Activated CD4-positive, alpha-beta T cell treated with anti-CD3 and anti-CD28 coated beads, Interleukin-2, amount 10 ng/mL, durations not matched to agents 7 days and 5 days (primary cell): Measurements from ENCODE around the gene ALDH16A1. TPM values are rescaled to one million over a fixed set of nuclear protein-coding genes. Genes with fewer than 3 reads are reported as not detected.
A peak's percentile ranks its signal among the peaks of the same experiment; 100 is the strongest.

Experiments
- CTCF ChIA-PET: fragments of 350-600 bp; sonication (Branson Sonifier 250); formaldehyde crosslinking; loops from one replicate; lab custom pipeline; 2021; ENCODE audit warnings: antibody characterized with exemption; lab: Charles Lee
- POLR2A ChIA-PET: fragments of 350-600 bp; sonication (Branson Sonifier 250); formaldehyde crosslinking; loops from one replicate; lab custom pipeline; 2021; ENCODE audit warnings: antibody characterized with exemption; lab: Charles Lee
- DNase-seq: peaks from one replicate; pipeline ENCODE4 v3.0.0-alpha.2; 2020
- H3K27ac Mint-ChIP-seq: one replicate; pipeline ENCODE4 v1.8.0; 2021; ENCODE audit warnings: mild to moderate bottlenecking, moderate library complexity, mixed read lengths
- H3K27me3 Mint-ChIP-seq: one replicate; pipeline ENCODE4 v1.8.0; 2021; ENCODE audit warnings: mixed read lengths
- H3K36me3 Mint-ChIP-seq: one replicate; pipeline ENCODE4 v1.8.0; 2021; ENCODE audit warnings: low read depth, mixed read lengths
- H3K4me1 Mint-ChIP-seq: one replicate; pipeline ENCODE4 v1.8.0; 2021; ENCODE audit warnings: mixed read lengths
- H3K4me3 Mint-ChIP-seq: one replicate; pipeline ENCODE4 v1.8.0; 2021; ENCODE audit warnings: mild to moderate bottlenecking, moderate library complexity, mixed read lengths
- H3K9me3 Mint-ChIP-seq: one replicate; pipeline ENCODE4 v1.8.0; 2021; ENCODE audit warnings: mixed read lengths
- total RNA-seq, 2 experiments: library from RNA; stranded (reverse); gene quantifications; one replicate each; pipeline ENCODE4 v1.2.3, GENCODE V29; 2021

Gene ALDH16A1
- total RNA-seq, 2 experiments from 2014 or later: 49.2 to 60.4 TPM

DNA sequence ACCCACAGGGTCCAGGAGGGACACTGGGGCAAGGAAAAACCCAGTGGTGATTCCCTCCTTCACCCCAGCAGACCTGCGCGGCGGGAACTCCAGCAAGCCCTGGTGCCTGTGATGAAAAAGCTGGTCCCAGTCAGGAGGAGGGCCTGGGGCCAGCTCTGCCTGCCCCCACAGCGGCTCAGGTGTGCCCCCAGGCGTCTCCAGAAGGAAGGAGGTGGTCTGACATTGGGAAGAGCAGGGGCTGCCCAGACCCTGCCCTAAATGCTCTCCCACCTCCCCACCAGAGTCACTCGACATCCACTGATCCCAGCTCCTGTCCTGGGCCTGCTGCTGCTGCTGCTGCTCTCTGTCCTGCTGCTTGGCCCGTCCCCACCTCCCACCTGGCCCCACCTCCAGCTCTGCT lies 35.9 kb upstream of the ALDH16A1 start:
- peaks cover 29% of the 10 kb centered on the region for H3K4me1 Mint-ChIP-seq
- DNase-seq: no peak
- no peaks in the 10 kb centered on the region for H3K9me3 Mint-ChIP-seq
- H3K27me3 Mint-ChIP-seq: peaks cover 48% of the 10 kb centered on the region
- H3K4me3 Mint-ChIP-seq: no peak overlapping the region
- no peaks in the 10 kb centered on the region for H3K36me3 Mint-ChIP-seq
- ChIA-PET POLR2A (no interaction called here), CTCF (interaction anchor here (1.1 to 1.6 kb wide), 4 partner anchors 12 to 25 kb away, joined by 3 to 4 read pairs (median 4); no protein-coding TSS in a partner anchor)
- no peak overlapping the region for H3K27ac Mint-ChIP-seq

DNA sequence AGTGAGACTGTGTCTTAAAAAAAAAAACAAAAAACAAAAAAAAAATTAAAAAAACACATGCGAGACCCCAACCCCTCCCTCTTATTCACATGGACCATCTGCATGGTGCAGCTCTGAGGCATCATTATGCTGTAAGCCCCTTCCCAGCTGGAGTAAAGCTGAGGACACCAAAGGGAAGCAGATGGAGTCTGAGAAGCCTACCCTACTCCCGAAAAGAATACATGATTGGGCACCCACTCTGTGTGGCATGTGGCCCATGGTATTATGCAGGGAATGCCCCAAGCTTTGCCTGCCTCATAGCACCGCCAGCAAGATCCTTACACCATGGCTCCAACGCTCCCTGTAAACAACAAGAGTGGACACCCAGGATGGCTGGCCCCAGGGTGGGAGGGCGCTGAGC lies 34.5 kb upstream of the ALDH16A1 start:
- peaks cover 34% of the 10 kb centered on the region for H3K4me1 Mint-ChIP-seq
- no peak for DNase-seq
- H3K36me3 Mint-ChIP-seq: peaks cover 3% of the 10 kb centered on the region
- peaks cover 57% of the 10 kb centered on the region for H3K27me3 Mint-ChIP-seq
- H3K27ac Mint-ChIP-seq: no peak overlapping the region
- CTCF ChIA-PET: interaction anchor here (0.6 to 7.2 kb wide), 3 partner anchors 8 to 41 kb away, joined by 3 to 71 read pairs (median 4); no protein-coding TSS in a partner anchor
- H3K9me3 Mint-ChIP-seq: no peaks in the 10 kb centered on the region
- POLR2A ChIA-PET: no interaction called here
- H3K4me3 Mint-ChIP-seq: no peak overlapping the region

DNA sequence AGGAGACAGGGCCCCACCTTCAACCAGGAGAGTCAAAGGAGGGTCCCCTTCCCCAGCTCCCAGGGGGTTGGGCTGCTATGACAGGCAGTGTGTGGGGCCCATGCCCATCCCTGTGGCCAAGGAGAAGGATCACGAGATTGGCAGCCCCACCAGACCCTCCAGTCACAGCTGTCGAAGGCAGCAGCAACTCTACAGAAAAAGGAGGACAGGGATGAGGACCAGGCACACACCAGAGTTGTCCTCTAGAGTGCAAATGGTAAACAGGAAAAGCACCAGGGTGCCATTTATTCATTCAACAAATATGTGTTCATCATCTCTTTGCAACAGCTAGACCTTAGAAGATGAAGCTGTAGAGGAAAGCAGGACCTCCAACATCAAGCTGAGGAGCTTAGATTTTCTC lies 33.9 kb upstream of the ALDH16A1 start:
- Mint-ChIP-seq H3K9me3 (no peaks in the 10 kb centered on the region), H3K4me3 (no peak overlapping the region), H3K27ac (no peak overlapping the region), H3K27me3 (peaks cover 64% of the 10 kb centered on the region), H3K36me3 (peaks cover 3% of the 10 kb centered on the region), H3K4me1 (peaks cover 41% of the 10 kb centered on the region)
- CTCF ChIA-PET: interaction anchor here (0.7 to 7.2 kb wide), 4 partner anchors 9 to 363 kb away, joined by 3 to 71 read pairs (median 4); no protein-coding TSS in a partner anchor
- DNase-seq: no peak
- POLR2A ChIA-PET: no interaction called here

DNA sequence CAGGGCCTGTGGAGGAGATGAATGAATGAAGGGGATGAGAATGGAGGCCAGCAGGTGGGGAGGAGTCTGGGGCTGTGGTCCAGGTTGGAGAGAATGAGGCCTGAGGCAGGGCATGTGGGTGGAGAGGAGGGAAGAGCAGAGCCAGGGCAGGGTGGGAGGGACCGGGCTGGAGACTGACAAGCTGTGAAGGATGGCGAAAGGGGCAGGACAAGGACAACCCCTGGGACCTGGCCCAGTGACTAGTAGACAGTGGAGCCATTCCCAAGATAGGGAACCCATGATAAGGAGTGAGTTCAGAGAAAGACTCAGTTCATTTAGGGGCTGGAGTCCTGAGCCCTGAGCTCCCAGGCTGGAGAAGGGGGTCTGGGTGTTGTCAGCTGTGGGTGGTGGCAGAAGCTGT lies 32.8 kb upstream of the ALDH16A1 start:
- DNase-seq: no peak
- no peak overlapping the region for H3K4me3 Mint-ChIP-seq
- peaks cover 47% of the 10 kb centered on the region for H3K4me1 Mint-ChIP-seq
- H3K36me3 Mint-ChIP-seq: peaks cover 3% of the 10 kb centered on the region
- no peak overlapping the region for H3K27ac Mint-ChIP-seq
- ChIA-PET CTCF (interaction anchor here (0.8 to 7.2 kb wide), 5 partner anchors 10 to 47 kb away, joined by 3 to 71 read pairs (median 3); no protein-coding TSS in a partner anchor), POLR2A (interaction anchor here (0.6 kb wide), 1 partner anchor 132 kb away, joined by 4 read pairs; no protein-coding TSS in a partner anchor)
- no peaks in the 10 kb centered on the region for H3K9me3 Mint-ChIP-seq
- H3K27me3 Mint-ChIP-seq: peaks cover 72% of the 10 kb centered on the region

DNA sequence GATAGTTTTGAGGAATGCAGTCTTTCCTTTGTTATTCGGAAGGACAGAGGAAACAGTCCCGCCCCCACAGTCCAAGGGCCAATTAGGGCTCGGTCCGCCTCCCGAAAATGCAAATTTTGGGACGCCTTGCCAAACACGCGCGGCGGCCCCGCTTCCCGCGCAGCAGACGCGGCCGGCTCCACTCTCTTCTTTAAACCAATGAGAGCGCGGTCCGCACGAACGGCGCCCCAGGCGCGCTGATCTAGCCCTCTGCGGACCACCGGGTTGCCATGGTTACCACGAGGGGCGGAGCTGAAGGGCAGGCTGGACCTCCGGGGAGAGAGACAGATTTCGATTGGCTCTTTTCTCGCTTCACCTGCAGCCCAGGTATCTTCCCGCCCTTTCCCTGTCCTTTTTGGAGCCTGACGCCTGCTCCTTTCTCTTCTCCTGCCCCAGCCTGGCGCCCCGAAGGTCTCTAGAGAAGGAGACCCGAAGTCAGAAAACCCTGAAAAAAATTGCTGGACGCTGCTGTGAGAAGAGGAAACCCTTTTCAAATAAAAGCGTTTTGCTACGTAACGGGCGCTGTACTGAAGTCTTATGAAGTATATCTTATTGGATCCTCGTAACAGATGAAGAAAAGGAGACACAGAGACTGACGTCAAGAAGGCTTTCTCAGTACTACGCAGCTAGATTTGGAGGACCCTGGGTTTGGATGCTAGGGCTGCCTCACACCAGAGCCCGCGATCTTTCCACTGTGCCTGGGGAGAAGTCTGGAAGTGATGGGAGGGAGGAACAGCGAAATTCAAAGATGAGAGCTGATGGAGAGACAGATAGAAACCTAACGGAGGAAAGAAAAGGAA lies 31.8 kb upstream of the ALDH16A1 start:
- peaks cover 81% of the 10 kb centered on the region for H3K27me3 Mint-ChIP-seq
- peak overlapping the region; percentile 15 for H3K4me3 Mint-ChIP-seq
- no peaks in the 10 kb centered on the region for H3K9me3 Mint-ChIP-seq
- peak; percentile 55 for DNase-seq
- peak overlapping the region; percentile 81 for H3K27ac Mint-ChIP-seq
- H3K36me3 Mint-ChIP-seq: peaks cover 3% of the 10 kb centered on the region
- peaks cover 53% of the 10 kb centered on the region for H3K4me1 Mint-ChIP-seq
- POLR2A ChIA-PET: interaction anchor here (0.6 kb wide), 1 partner anchor 131 kb away, joined by 4 read pairs; no protein-coding TSS in a partner anchor
- CTCF ChIA-PET: interaction anchor here (0.6 to 7.2 kb wide), 7 partner anchors 11 to 970 kb away, joined by 3 to 71 read pairs (median 3); partner anchors contain the start of gene FLT3LG

DNA sequence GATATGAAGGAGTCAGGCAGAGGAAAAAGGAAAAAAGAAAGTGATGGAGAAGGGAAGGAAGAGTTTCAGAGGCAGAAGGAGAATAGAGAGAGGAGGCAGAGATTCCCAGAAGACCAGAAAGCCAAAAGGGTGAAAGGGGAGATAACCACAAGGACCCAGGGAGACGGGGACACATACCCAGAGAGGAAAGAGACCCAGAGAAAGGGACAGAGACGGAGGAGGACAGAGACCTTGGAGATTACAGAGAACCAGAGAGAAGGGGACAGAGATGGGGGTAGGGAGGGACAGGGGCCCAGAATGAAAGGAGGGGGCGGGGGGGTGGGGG lies 31.2 kb upstream of the ALDH16A1 start:
- no peak for DNase-seq
- ChIA-PET CTCF (interaction anchor here (0.9 to 7.2 kb wide), 5 partner anchors 12 to 52 kb away, joined by 3 to 71 read pairs (median 3); partner anchors contain the start of gene FLT3LG), POLR2A (no interaction called here)
- no peak overlapping the region for H3K27ac Mint-ChIP-seq
- H3K9me3 Mint-ChIP-seq: no peaks in the 10 kb centered on the region
- H3K4me3 Mint-ChIP-seq: no peak overlapping the region
- peaks cover 58% of the 10 kb centered on the region for H3K4me1 Mint-ChIP-seq
- peaks cover 3% of the 10 kb centered on the region for H3K36me3 Mint-ChIP-seq
- H3K27me3 Mint-ChIP-seq: peaks cover 87% of the 10 kb centered on the region

DNA sequence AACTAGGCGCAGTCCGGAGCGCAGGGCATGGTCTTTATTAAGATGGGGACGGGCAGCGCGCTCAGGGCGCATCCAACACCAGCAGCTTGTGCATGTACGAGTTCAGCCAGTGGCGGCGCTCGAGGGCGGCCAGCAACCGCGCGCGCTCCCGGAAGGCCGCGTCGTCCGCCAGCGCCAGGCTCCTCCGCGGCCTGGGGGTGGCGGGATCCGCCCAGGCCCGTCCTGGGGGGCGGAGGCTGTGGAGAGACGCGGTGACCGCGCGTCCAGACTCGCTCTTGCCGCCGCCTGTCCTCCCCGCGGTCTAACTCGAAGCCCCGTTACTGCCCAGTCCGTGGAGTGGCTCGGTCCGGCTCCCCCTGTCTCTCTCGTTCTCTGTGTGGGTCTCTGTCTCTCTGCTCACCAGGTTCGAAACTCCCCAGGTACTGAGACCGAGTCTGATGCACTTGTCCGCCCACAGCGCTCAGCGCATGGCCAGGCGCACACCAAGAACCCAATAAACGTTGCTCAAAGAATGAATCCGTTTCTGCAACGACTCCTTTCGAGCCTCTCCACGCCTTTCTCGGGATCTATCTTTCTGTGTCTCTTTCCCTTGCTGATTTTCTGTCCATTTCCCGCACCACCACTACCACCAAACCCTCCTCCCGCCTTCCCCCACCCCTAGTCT lies 30.5 kb upstream of the ALDH16A1 start:
- H3K4me1 Mint-ChIP-seq: peaks cover 64% of the 10 kb centered on the region
- peaks cover 89% of the 10 kb centered on the region for H3K27me3 Mint-ChIP-seq
- ChIA-PET POLR2A (no interaction called here), CTCF (interaction anchor here (0.9 to 7.2 kb wide), 5 partner anchors 12 to 51 kb away, joined by 3 to 71 read pairs (median 3); partner anchors contain the start of gene FLT3LG)
- peak overlapping the region; percentile 68 for H3K27ac Mint-ChIP-seq
- H3K4me3 Mint-ChIP-seq: peak overlapping the region; percentile 60
- no peaks in the 10 kb centered on the region for H3K9me3 Mint-ChIP-seq
- peak; percentile 67 for DNase-seq
- peaks cover 3% of the 10 kb centered on the region for H3K36me3 Mint-ChIP-seq

DNA sequence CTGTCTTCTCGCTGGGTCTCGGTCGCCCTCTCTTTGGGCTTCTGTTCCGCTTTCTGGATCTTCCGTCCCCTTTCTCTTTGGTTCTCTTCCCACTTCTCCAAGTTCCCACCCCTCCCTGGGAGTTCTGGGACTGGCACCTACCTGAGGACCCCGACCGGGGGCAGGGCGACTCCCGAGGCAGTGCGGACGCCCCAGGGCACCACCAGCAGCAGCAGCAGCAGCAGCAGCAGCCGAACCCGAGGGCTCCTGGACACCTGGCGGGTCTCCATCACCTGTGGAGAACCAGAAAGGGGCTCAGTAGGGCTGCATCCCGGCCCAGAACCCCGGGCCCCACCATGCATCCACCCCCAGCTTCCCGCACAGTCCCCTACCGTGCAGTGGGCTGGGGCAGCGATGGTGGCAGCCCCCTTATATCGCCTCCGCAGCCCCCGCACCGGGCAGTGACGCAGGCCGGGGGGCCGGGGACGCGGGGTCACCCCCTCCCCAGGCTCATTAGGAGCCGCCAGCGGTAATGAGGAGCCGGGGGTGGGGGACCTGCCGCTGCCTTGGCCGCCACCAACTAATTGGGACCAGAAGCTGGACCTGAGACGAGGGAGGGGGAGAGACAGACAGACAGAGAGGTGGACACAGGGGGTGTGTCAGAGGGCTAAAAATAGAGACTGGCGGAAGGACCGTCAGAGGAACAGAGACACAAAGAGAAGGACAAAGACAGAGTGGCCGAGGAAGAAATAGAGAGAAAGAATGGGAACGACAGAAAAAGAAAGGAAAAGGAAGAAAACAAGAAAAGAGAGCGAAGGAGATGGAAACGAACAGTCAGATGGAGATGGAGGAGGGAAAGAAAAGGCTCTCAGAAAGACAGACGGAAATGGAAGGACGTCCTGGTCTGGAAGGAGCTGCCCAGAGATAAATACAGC lies 29.7 kb upstream of the ALDH16A1 start, which contains the start of gene PTH2:
PTH2 (minus strand) TSS at position 371 of the 914 bp plus-strand sequence; CDS start at position 269, 102 bp downstream.
- peak within 1 kb of the TSS; percentile 68 for H3K27ac Mint-ChIP-seq
- no peaks in the 10 kb centered on the region for H3K9me3 Mint-ChIP-seq
- H3K4me1 Mint-ChIP-seq: peaks cover 69% of the 10 kb centered on the region

DNA sequence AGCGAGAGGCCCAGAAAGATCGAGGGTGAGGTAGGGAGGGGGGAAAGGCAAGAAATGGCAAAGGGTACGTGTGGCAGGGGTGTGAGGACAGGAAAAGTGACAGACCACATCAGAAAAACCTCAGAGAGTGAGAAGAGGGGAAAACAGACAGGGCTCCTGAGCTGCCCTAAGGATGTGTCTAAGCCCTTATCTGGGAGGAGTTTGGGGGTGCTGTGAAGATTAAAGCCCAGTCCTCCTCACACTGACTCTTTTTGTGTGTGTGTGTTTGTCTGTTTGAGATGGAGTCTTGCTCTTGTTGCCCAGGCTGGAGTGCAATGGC lies 29.1 kb upstream of the ALDH16A1 start:
- ChIA-PET CTCF (interaction anchor here (0.5 to 7.2 kb wide), 4 partner anchors 12 to 20 kb away, joined by 3 to 71 read pairs (median 4); no protein-coding TSS in a partner anchor), POLR2A (no interaction called here)
- Mint-ChIP-seq H3K9me3 (no peaks in the 10 kb centered on the region), H3K4me3 (peak overlapping the region; percentile 46), H3K27ac (no peak overlapping the region), H3K4me1 (peaks cover 74% of the 10 kb centered on the region), H3K27me3 (peaks cover 91% of the 10 kb centered on the region), H3K36me3 (peaks cover 4% of the 10 kb centered on the region)
- DNase-seq: peak; percentile 46

More for the DNA sequence above, 29.7 kb upstream of the ALDH16A1 start, which contains the start of gene PTH2:
- DNase-seq: no peak
- peaks cover 89% of the 10 kb centered on the region for H3K27me3 Mint-ChIP-seq
- peaks cover 3% of the 10 kb centered on the region for H3K36me3 Mint-ChIP-seq
- POLR2A ChIA-PET: no interaction called here
- CTCF ChIA-PET: interaction anchor here (1.0 to 7.2 kb wide), 2 partner anchors 13 kb away, joined by 3 to 71 read pairs; no protein-coding TSS in a partner anchor
- peak within 1 kb of the TSS; percentile 60 for H3K4me3 Mint-ChIP-seq

DNA sequence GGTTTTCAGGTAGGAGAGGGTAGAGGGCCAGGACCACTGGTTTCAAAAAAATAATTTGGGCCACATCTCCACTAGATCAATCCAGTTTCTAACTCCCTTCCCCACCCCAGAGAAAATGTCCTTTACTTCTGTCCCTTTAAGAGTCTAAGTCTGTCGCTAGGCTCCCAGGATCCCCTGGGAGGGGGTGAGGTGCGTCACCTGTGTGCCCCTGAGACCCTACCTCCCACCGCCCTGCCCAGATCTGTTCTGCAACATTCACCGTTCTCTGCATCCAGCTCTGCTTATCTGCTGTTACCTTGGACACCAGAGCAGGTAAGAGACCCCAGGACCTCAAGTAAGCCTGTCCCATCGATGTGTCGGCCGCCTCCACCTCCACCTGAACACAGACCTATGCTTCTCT lies 27.8 kb upstream of the ALDH16A1 start, which contains the start of gene GFY:
GFY (plus strand) TSS at position 211 of the 400 bp plus-strand sequence. CDS start 1,043 bp downstream, outside the sequence.
- H3K4me1 Mint-ChIP-seq: peaks cover 74% of the 10 kb centered on the region
- H3K27ac Mint-ChIP-seq: no peak within 1 kb of the TSS
- H3K36me3 Mint-ChIP-seq: peaks cover 4% of the 10 kb centered on the region
- H3K27me3 Mint-ChIP-seq: peaks cover 91% of the 10 kb centered on the region
- H3K4me3 Mint-ChIP-seq: no peak within 1 kb of the TSS
- CTCF ChIA-PET: interaction anchor here (0.7 to 7.2 kb wide), 7 partner anchors 15 to 167 kb away, joined by 3 to 71 read pairs (median 4); no protein-coding TSS in a partner anchor
- DNase-seq: no peak
- no peaks in the 10 kb centered on the region for H3K9me3 Mint-ChIP-seq
- POLR2A ChIA-PET: no interaction called here

DNA sequence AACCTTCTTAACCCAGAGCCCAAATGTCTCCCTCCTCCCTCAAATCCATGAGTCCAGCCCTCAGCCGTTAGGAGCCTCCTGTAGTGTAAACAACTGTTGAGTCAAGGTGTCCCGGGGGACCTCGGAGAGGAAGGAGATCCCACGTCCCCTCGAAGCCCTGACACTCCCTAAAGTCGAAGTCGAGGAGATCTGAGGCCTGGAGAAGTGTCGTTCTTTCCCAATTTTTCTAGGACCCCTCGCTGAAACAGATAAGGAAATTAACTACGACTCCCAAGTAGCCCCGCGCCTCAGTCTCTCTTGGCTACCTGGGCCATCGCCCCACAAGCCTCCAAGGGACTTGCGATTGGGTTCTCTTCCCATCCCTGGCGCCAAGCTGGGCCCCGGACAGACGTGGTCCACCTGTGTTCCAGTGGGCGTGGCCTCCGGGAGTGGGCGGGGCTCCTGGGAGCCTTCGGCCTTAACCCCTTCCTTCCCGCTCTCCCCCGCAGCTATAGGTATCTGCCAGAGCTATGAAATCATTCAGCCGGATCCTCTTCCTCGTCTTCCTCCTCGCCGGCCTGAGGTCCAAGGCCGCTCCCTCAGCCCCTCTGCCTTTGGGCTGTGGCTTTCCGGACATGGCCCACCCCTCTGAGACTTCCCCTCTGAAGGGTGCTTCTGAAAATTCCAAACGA lies 27.0 kb upstream of the ALDH16A1 start:
- peaks cover 72% of the 10 kb centered on the region for H3K4me1 Mint-ChIP-seq
- no peak overlapping the region for H3K27ac Mint-ChIP-seq
- ChIA-PET CTCF (interaction anchor here (1.0 to 2.1 kb wide), 5 partner anchors 10 to 44 kb away, joined by 4 to 6 read pairs (median 4); no protein-coding TSS in a partner anchor), POLR2A (no interaction called here)
- H3K27me3 Mint-ChIP-seq: peaks cover 89% of the 10 kb centered on the region
- H3K4me3 Mint-ChIP-seq: no peak overlapping the region
- DNase-seq: peak; percentile 33
- peaks cover 4% of the 10 kb centered on the region for H3K36me3 Mint-ChIP-seq
- H3K9me3 Mint-ChIP-seq: no peaks in the 10 kb centered on the region
